Esophagus muscularis mucosa (tissue), 4 donors: ENCODE results near the gene TUBA3E.

Experiments
- CTCF ChIP-seq, 3 experiments: fragments of 200-600 bp in 2 of 3; fragments of 450-650 bp in 1 of 3; sonication (generic) in 2 of 3; IDR thresholded peaks; one replicate each; pipeline ENCODE4 v1.5.1; 2017 to 2019; ENCODE audit warnings: antibody characterized with exemption in 3 of 3, mild to moderate bottlenecking in 2 of 3, moderate library complexity in 1 of 3
- EP300 ChIP-seq: sonication (generic); formaldehyde crosslinking; IDR thresholded peaks from one replicate; pipeline ENCODE4 v1.6.1; 2017; ENCODE audit warnings: antibody characterized with exemption
- POLR2A ChIP-seq: fragments of 450-650 bp; IDR thresholded peaks from one replicate; pipeline ENCODE4 v1.6.1; 2017; ENCODE audit warnings: antibody characterized with exemption, moderate library complexity, mild to moderate bottlenecking, low read depth

GRCh38 chr2:130158631-130159030 is 39.6 kb downstream of the TUBA3E start:
- TF ChIP-seq POLR2A (no peak), CTCF (IDR thresholded peaks at IDR 0.05) (no peak), EP300 (no peak)
